K562 (cell line): ENCODE data around the gene MYO18A. TPM values are rescaled to one million over a fixed set of nuclear protein-coding genes. Genes with fewer than 3 reads are reported as not detected.

Experiments
- MAZ ChIP-seq, 2 experiments: fragments of 450-650 bp in 1 of 2; sonication (generic) in 1 of 2; formaldehyde crosslinking; IDR thresholded peaks in 1 of 2; conservative IDR thresholded peaks in 1 of 2; 2 replicates each; pipeline versions ENCODE4 v1.4.0 to v1.5.0; 2020; ENCODE audit warnings: mild to moderate bottlenecking in 1 of 2, missing genetic modification reagents in 1 of 2
- OTX1 ChIP-seq: fragments of 450-650 bp; formaldehyde crosslinking; IDR thresholded peaks from 2 replicates; pipeline ENCODE4 v1.4.0; 2022; ENCODE audit warnings: mild to moderate bottlenecking
- SMC3 ChIP-seq: conservative IDR thresholded peaks from 2 replicates; pipeline ENCODE4 v1.6.1; 2011; ENCODE audit warnings: low read depth, low read length, improper control_type of control experiment; ENCODE audit not compliant: insufficient read depth
- ZC3H4 ChIP-seq: sonication (generic); formaldehyde crosslinking; IDR thresholded peaks from 2 replicates; pipeline ENCODE4 v1.9.0; 2021; ENCODE audit warnings: missing genetic modification reagents, borderline replicate concordance
- polyA plus RNA-seq, 8 experiments: library from polyadenylated mRNA; depleted of rRNA in 4 of 8; stranded (reverse) in 5 of 8; unstranded in 3 of 8; fragments of >200 nt; fragmentation: Nextera tagmentation in 2 of 8; fragmentation: Illumina TruSeq in 1 of 8; extraction: Ambion mirVana in 2 of 8; extraction: Trizol in 1 of 8; gene quantifications; 2 replicates each; pipeline versions ENCODE4 v1.2.1 to v1.2.3, GENCODE V29; 2011 to 2014; ENCODE audit warnings: inconsistent platforms in 1 of 8, missing spikeins in 1 of 8
- total RNA-seq, 7 experiments: library from RNA; depleted of rRNA in 6 of 7; stranded (reverse); fragments of >200 nt in 6 of 7; fragmentation: Illumina TruSeq in 2 of 7; extraction: Trizol in 2 of 7; gene quantifications; 2 replicates each; pipeline versions ENCODE4 v1.2.1 to v1.2.3, GENCODE V29; 2011 to 2021; ENCODE audit warnings: low replicate concordance in 1 of 7
- TF ChIP-seq, protein P1 (sequence below): fragments of 450-650 bp; IDR thresholded peaks from 2 replicates; pipeline ENCODE4 v1.6.1; 2014; ENCODE audit warnings: low read depth, mild to moderate bottlenecking, moderate library complexity, borderline replicate concordance
- TF ChIP-seq, protein P2 (sequence below): fragments of 450-650 bp; formaldehyde crosslinking; IDR thresholded peaks from 2 replicates; pipeline ENCODE4 v1.4.0; 2020; ENCODE audit warnings: mild to moderate bottlenecking, moderate library complexity
- TF ChIP-seq, protein P3 (sequence below), 3 experiments: IDR thresholded peaks in 2 of 3; conservative IDR thresholded peaks in 1 of 3; 2 replicates each; pipeline ENCODE4 v1.5.1; 2011 to 2012; ENCODE audit warnings: low read length in 3 of 3, mild to moderate bottlenecking in 3 of 3, control low read depth in 2 of 3, improper control_type of control experiment in 1 of 3, inconsistent platforms in 1 of 3, low read depth in 1 of 3, mixed read lengths in 1 of 3, moderate library complexity in 1 of 3; ENCODE audit not compliant: insufficient read depth in 2 of 3

The MYO18A gene
- total and polyA plus RNA-seq, 9 of the 15 experiments (the other 6 are each of a cell fraction or from before 2014, with no cell fraction given): 2.5 to 65.4 (median 17.1) TPM

- TF ChIP-seq, protein P1, sequence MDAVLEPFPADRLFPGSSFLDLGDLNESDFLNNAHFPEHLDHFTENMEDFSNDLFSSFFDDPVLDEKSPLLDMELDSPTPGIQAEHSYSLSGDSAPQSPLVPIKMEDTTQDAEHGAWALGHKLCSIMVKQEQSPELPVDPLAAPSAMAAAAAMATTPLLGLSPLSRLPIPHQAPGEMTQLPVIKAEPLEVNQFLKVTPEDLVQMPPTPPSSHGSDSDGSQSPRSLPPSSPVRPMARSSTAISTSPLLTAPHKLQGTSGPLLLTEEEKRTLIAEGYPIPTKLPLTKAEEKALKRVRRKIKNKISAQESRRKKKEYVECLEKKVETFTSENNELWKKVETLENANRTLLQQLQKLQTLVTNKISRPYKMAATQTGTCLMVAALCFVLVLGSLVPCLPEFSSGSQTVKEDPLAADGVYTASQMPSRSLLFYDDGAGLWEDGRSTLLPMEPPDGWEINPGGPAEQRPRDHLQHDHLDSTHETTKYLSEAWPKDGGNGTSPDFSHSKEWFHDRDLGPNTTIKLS: peak; percentile 47; the same call in 1 of the 2 replicates
- TF ChIP-seq, protein P2, sequence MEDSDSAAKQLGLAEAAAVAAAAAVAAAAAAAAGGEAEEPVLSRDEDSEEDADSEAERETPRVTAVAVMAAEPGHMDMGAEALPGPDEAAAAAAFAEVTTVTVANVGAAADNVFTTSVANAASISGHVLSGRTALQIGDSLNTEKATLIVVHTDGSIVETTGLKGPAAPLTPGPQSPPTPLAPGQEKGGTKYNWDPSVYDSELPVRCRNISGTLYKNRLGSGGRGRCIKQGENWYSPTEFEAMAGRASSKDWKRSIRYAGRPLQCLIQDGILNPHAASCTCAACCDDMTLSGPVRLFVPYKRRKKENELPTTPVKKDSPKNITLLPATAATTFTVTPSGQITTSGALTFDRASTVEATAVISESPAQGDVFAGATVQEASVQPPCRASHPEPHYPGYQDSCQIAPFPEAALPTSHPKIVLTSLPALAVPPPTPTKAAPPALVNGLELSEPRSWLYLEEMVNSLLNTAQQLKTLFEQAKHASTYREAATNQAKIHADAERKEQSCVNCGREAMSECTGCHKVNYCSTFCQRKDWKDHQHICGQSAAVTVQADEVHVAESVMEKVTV (CRISPR knock-in tag): peak; percentile 77
- TF ChIP-seq SMC3: peak; percentile 76
- TF ChIP-seq OTX1 (CRISPR knock-in tag): no peak
- TF ChIP-seq, protein P3, sequence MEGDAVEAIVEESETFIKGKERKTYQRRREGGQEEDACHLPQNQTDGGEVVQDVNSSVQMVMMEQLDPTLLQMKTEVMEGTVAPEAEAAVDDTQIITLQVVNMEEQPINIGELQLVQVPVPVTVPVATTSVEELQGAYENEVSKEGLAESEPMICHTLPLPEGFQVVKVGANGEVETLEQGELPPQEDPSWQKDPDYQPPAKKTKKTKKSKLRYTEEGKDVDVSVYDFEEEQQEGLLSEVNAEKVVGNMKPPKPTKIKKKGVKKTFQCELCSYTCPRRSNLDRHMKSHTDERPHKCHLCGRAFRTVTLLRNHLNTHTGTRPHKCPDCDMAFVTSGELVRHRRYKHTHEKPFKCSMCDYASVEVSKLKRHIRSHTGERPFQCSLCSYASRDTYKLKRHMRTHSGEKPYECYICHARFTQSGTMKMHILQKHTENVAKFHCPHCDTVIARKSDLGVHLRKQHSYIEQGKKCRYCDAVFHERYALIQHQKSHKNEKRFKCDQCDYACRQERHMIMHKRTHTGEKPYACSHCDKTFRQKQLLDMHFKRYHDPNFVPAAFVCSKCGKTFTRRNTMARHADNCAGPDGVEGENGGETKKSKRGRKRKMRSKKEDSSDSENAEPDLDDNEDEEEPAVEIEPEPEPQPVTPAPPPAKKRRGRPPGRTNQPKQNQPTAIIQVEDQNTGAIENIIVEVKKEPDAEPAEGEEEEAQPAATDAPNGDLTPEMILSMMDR (IDR thresholded peaks at IDR 0.05 in 2 of 3, conservative IDR thresholded peaks at IDR 0.05 in 1 of 3; ENCODE audit: insufficient read depth in 2 of 3, low read depth in 1 of 3, low read length in 3 of 3): peak; percentile 84 to 94 (median 89)
- TF ChIP-seq ZC3H4: no peak
- TF ChIP-seq MAZ (CRISPR knock-in tag; conservative IDR thresholded peaks at IDR 0.05 in 1 of 2, IDR thresholded peaks at IDR 0.05 in 1 of 2): peak; percentile 26 to 52; a peak in 1 of 4 replicates
Observed at GRCh38 chr17:29124135-29124924, 55.9 kb downstream of the MYO18A start (continued).
